ENCODE data around the gene ARHGEF7.

DNA sequence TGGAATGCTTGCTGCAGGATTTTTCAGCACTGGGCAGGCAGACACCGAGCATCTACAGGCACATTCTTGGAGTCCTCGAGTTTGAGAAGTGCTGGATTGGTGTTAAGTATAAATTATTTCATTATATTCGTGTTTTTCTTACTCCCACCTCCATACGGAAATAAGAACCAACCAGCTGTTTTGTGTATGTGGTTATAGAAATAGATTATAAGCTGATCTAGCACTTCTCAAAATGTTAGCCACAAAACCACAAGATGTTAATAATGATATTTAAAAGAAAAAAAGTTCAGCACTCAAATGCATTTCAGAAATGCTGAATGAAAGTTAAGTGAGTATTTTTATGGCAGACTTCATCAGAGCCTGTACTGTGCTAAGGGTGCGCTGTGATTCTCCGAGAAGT lies 181.3 kb downstream of the ARHGEF7 start:
- TF ChIP-seq, protein P1, sequence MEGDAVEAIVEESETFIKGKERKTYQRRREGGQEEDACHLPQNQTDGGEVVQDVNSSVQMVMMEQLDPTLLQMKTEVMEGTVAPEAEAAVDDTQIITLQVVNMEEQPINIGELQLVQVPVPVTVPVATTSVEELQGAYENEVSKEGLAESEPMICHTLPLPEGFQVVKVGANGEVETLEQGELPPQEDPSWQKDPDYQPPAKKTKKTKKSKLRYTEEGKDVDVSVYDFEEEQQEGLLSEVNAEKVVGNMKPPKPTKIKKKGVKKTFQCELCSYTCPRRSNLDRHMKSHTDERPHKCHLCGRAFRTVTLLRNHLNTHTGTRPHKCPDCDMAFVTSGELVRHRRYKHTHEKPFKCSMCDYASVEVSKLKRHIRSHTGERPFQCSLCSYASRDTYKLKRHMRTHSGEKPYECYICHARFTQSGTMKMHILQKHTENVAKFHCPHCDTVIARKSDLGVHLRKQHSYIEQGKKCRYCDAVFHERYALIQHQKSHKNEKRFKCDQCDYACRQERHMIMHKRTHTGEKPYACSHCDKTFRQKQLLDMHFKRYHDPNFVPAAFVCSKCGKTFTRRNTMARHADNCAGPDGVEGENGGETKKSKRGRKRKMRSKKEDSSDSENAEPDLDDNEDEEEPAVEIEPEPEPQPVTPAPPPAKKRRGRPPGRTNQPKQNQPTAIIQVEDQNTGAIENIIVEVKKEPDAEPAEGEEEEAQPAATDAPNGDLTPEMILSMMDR (IDR thresholded peaks at IDR 0.05): no peak
- TF ChIP-seq POLR2A (IDR thresholded peaks at IDR 0.05): no peak

All from thyroid gland (tissue), 4 donors.